Body of pancreas (tissue), 4 donors: ENCODE data around the gene TBC1D9B. TPM values are rescaled to one million over a fixed set of nuclear protein-coding genes. Genes with fewer than 3 reads are reported as not detected.

ENCODE experiments used
- ATAC-seq: fragments of 150-250 bp; one replicate; pipeline ENCODE4 v1.9.1; 2016
- DNase-seq, 4 donors: peaks; one replicate each; pipeline ENCODE4 v3.0.0-alpha.2; 2019
- H3K27ac ChIP-seq, 4 donors: fragments of 200-600 bp; sonication (generic); 1 replicate in 3 of 4; 2 replicates in 1 of 4; pipeline versions ENCODE4 v1.5.1 to v1.6.1; 2016 to 2019; ENCODE audit warnings: mild to moderate bottlenecking in 1 of 4, mixed read lengths in 1 of 4, moderate library complexity in 1 of 4
- H3K27me3 ChIP-seq, 2 donors: fragments of 200-600 bp; sonication (generic); one replicate each; pipeline ENCODE4 v1.6.0; 2016; ENCODE audit warnings: mild to moderate bottlenecking in 1 of 2
- H3K36me3 ChIP-seq, 2 donors: fragments of 200-600 bp; sonication (generic); replicated peaks in 1 of 2; 2 replicates each; pipeline ENCODE4 v1.5.1; 2016; ENCODE audit warnings: low read depth in 2 of 2; ENCODE audit not compliant: insufficient read depth in 1 of 2
- H3K4me1 ChIP-seq: fragments of 200-600 bp; sonication (generic); one replicate; pipeline ENCODE4 v1.6.0; 2016
- H3K4me3 ChIP-seq, 2 donors: fragments of 200-600 bp; sonication (generic); 1 replicate in 1 of 2; 2 replicates in 1 of 2; pipeline ENCODE4 v1.5.1; 2016 to 2019
- H3K9me3 ChIP-seq, 3 donors: fragments of 200-600 bp; sonication (generic); 1 replicate in 2 of 3; 2 replicates in 1 of 3; pipeline ENCODE4 v1.5.1; 2016
- POLR2A ChIP-seq, 3 donors: fragments of 450-650 bp; IDR thresholded peaks; one replicate each; pipeline ENCODE4 v1.6.1; 2016; ENCODE audit warnings: antibody characterized with exemption in 3 of 3, mild to moderate bottlenecking in 2 of 3
- WGBS, 2 donors: methylation state at CpG; one replicate each; pipeline ENCODE4 v1.1.5; 2017; 5-methylcytosine and 5-hydroxymethylcytosine counted together
- intact Hi-C: fragments of 100-400 bp; cut with DNase I; formaldehyde crosslinking; loops from one replicate; pipeline ENCODE4 v1.15.1; 2023
- total RNA-seq, 2 donors: library from RNA; depleted of rRNA; stranded (reverse); fragments of >200 nt; gene quantifications; one replicate each; pipeline ENCODE4 v1.1.0, GENCODE V29; 2016
- TF ChIP-seq, protein P1 (sequence below), 7 experiments: fragments of 450-650 bp in 4 of 7; fragments of 200-600 bp in 3 of 7; sonication (generic) in 3 of 7; IDR thresholded peaks; one replicate each; pipeline ENCODE4 v1.5.1; 2016 to 2019; ENCODE audit warnings: antibody characterized with exemption in 7 of 7

The TBC1D9B gene
- total RNA-seq, 2 donors from 2014 or later = 69.8 to 121 TPM

DNA sequence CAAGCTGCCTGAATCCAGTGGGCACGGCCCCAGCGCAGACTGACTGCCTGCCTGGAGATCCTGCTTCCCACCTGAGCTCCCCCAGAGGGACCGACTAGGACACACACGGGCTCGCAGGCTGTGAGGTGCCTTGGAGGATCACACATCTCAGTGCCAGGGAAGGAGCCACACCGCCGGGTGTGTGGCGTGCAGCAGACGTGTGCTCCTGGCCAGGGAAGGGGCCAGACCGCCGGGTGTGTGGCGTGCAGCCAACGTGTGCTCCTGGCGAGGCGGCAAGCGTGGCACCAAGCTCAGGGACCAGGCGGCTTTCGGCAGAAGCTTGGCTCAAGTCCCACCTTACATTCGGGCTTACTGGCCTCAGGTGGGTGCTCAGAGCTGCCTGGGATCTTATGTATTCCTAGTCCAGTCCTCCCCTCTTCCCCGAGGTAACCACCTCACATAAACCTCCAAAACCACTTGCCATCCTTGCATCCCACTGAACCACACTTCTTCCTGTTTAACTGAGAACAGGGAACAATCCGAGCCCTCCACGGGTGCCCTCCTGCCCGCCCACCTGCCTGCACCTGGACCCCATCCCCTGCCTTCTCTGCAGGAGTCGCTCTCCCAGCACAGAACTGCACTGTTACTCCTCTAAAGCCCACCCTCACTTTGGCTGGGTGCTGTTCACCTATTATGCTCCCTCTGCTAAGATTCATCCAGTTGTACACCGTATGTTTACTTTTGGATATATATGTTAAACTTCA lies 26.7 kb downstream of the TBC1D9B start:
- Histone ChIP-seq H3K4me1 (no peaks in the 10 kb centered on the region), H3K4me3 (no peak overlapping the region), H3K9me3 (no peaks in the 10 kb centered on the region), H3K36me3 (peaks cover 4 to 10% of the 10 kb centered on the region in 2 donors), H3K27ac (no peak overlapping the region), H3K27me3 (no peaks in the 10 kb centered on the region)
- DNase-seq = no peak
- 85 to 93% methylated on average over 8 to 25 of the region's 25 CpGs for WGBS, 2 donors
- no peak for ATAC-seq
- intact Hi-C loops = no loop called here
- TF ChIP-seq POLR2A (IDR thresholded peaks at IDR 0.05) = no peak
- TF ChIP-seq, protein P1, sequence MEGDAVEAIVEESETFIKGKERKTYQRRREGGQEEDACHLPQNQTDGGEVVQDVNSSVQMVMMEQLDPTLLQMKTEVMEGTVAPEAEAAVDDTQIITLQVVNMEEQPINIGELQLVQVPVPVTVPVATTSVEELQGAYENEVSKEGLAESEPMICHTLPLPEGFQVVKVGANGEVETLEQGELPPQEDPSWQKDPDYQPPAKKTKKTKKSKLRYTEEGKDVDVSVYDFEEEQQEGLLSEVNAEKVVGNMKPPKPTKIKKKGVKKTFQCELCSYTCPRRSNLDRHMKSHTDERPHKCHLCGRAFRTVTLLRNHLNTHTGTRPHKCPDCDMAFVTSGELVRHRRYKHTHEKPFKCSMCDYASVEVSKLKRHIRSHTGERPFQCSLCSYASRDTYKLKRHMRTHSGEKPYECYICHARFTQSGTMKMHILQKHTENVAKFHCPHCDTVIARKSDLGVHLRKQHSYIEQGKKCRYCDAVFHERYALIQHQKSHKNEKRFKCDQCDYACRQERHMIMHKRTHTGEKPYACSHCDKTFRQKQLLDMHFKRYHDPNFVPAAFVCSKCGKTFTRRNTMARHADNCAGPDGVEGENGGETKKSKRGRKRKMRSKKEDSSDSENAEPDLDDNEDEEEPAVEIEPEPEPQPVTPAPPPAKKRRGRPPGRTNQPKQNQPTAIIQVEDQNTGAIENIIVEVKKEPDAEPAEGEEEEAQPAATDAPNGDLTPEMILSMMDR (IDR thresholded peaks at IDR 0.05) = no peak

DNA sequence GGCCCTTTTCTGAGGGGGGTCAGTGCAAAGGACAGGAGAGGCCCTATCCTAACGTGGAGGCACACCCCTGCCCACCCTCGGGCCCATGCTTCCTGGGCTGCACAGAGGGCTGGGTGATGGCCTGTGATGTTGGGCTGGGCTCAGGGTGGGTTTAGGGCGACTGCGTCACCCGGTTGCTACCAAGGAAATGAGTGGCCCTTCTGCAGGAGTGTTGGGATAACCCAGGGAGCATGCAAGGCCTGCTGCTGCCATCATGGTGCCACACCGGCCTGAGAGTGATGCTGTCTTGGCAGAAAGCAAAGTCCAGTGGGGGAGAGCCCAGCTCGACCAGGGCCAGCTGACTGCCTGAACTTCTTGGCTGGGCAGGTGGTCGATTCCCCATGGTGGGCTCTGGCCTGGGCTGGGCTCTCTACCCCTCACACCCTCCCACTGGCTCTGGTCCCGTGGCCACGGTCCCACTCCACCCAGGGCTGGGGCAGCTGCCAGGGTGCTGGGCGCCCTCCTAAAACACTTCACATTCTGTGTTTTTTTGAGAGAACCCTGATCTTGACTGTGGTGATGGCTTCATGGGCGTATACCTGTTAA lies 27.5 kb downstream of the TBC1D9B start:
- WGBS, 2 donors = 78 to 91% methylated on average over 6 to 12 of the region's 12 CpGs
- H3K9me3 ChIP-seq = no peaks in the 10 kb centered on the region
- H3K27ac ChIP-seq = no peak overlapping the region
- peaks cover 4 to 16% of the 10 kb centered on the region in 2 donors for H3K36me3 ChIP-seq
- H3K4me3 ChIP-seq = no peak overlapping the region
- TF ChIP-seq, protein P1 (IDR thresholded peaks at IDR 0.05) = no peak
- TF ChIP-seq POLR2A (IDR thresholded peaks at IDR 0.05) = no peak
- no peaks in the 10 kb centered on the region for H3K27me3 ChIP-seq
- no peak for ATAC-seq
- DNase-seq = no peak
- intact Hi-C loops = no loop called here
- no peaks in the 10 kb centered on the region for H3K4me1 ChIP-seq

GRCh38 chr5:179879690-179880010 lies 28.0 kb downstream of the TBC1D9B start:
- ATAC-seq (no peak), DNase-seq (no peak)
- no peaks in the 10 kb centered on the region for H3K9me3 ChIP-seq
- intact Hi-C loops = no loop called here
- TF ChIP-seq, protein P1 (IDR thresholded peaks at IDR 0.05) = no peak
- TF ChIP-seq POLR2A (IDR thresholded peaks at IDR 0.05) = no peak
- H3K27ac ChIP-seq = no peak overlapping the region
- 92 to 98% methylated on average over 8 to 13 of the region's 13 CpGs for WGBS, 2 donors
- H3K27me3 ChIP-seq = no peaks in the 10 kb centered on the region
- H3K4me3 ChIP-seq = no peak overlapping the region
- peaks cover 4 to 20% of the 10 kb centered on the region in 2 donors for H3K36me3 ChIP-seq
- no peaks in the 10 kb centered on the region for H3K4me1 ChIP-seq

GRCh38 chr5:179879003-179879689 lies 28.6 kb downstream of the TBC1D9B start:
- DNase-seq (no peak), ATAC-seq (no peak)
- TF ChIP-seq POLR2A (IDR thresholded peaks at IDR 0.05) = no peak
- no peak overlapping the region for H3K27ac ChIP-seq
- 92 to 98% methylated on average over 7 to 27 of the region's 31 CpGs for WGBS, 2 donors
- no peaks in the 10 kb centered on the region for H3K27me3 ChIP-seq
- intact Hi-C loops = no loop called here
- H3K4me3 ChIP-seq = no peak overlapping the region
- H3K36me3 ChIP-seq = peaks cover 4 to 25% of the 10 kb centered on the region in 2 donors
- H3K4me1 ChIP-seq = no peaks in the 10 kb centered on the region
- H3K9me3 ChIP-seq = no peaks in the 10 kb centered on the region

GRCh38 chr5:179878222-179879002 lies 29.3 kb downstream of the TBC1D9B start:
- Histone ChIP-seq H3K36me3 (peaks cover 0 to 20% of the 10 kb centered on the region in 2 donors), H3K9me3 (no peaks in the 10 kb centered on the region), H3K27ac (no peak overlapping the region), H3K4me1 (no peaks in the 10 kb centered on the region), H3K27me3 (no peaks in the 10 kb centered on the region), H3K4me3 (no peak overlapping the region)
- 89 to 90% methylated on average over 8 to 22 of the region's 26 CpGs for WGBS, 2 donors
- ATAC-seq (no peak), DNase-seq (no peak)
- intact Hi-C loops = no loop called here
- no peak for TF ChIP-seq POLR2A (IDR thresholded peaks at IDR 0.05)
